ENCODE measurements around the gene NEK4. TPM values are rescaled to one million over a fixed set of nuclear protein-coding genes. Genes with fewer than 3 reads are reported as not detected.

Gene NEK4
- total RNA-seq, 4 donors from 2014 or later, result 16.4 to 25.6 (median 22.4) TPM

DNA sequence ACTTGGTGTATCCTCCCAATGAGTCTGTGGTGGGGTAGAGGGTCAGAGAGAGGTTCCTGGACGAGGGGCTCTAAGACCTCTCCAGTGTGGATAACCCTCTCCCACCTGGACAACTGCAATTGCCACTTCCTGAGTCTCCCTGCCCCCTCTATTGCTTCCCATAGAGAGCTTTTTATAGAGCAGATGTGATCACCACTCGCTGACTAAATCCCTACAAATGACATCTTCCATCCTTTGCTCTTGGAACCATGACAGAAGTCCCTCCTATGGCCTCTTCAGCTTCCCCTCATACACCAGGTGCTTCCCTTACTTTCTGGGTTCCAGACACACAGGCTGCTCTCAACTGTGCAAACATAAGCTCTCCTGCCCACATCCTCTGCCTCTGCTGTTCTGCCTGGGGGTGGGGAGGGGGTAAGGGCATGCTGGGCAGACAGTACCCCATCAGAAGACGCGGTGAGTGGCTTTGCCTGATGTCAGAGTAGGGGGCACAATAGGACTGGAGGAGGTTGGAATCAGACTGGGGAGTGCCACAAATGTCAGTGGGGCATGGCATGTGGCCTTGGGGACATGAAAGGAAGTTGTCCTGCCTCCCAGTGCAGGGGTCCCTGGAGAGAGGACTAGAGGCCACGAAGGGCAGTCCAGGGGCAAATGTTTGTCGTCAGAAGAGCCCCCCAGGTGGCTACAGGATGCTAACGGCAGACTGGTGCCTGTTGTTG is 39.1 kb upstream of the NEK4 start:
- Histone ChIP-seq H3K27ac (no peak overlapping the region), H3K27me3 (no peaks in the 10 kb centered on the region), H3K4me1 (peaks cover 0 to 3% of the 10 kb centered on the region in 2 donors), H3K36me3 (peaks cover 0 to 18% of the 10 kb centered on the region in 2 donors), H3K9me3 (no peaks in the 10 kb centered on the region), H3K4me3 (no peak overlapping the region)
- DNase-seq (no peak), ATAC-seq (no peak)
- in situ Hi-C loops (cut with MboI; ENCODE audit: low sequenced_read_pairs in 4 of 4), result no loop called here
- intact Hi-C loops (cut with DNase I; ENCODE audit: low total_unique reads), result no loop called here
- no peak for TF ChIP-seq POLR2A (IDR thresholded peaks at IDR 0.05)
- TF ChIP-seq, protein P1, sequence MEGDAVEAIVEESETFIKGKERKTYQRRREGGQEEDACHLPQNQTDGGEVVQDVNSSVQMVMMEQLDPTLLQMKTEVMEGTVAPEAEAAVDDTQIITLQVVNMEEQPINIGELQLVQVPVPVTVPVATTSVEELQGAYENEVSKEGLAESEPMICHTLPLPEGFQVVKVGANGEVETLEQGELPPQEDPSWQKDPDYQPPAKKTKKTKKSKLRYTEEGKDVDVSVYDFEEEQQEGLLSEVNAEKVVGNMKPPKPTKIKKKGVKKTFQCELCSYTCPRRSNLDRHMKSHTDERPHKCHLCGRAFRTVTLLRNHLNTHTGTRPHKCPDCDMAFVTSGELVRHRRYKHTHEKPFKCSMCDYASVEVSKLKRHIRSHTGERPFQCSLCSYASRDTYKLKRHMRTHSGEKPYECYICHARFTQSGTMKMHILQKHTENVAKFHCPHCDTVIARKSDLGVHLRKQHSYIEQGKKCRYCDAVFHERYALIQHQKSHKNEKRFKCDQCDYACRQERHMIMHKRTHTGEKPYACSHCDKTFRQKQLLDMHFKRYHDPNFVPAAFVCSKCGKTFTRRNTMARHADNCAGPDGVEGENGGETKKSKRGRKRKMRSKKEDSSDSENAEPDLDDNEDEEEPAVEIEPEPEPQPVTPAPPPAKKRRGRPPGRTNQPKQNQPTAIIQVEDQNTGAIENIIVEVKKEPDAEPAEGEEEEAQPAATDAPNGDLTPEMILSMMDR (IDR thresholded peaks at IDR 0.05 in 4 of 5, conservative IDR thresholded peaks at IDR 0.05 in 1 of 5), result no peak

GRCh38 chr3:52809149-52809548 is 38.4 kb upstream of the NEK4 start:
- in situ Hi-C loops (cut with MboI; ENCODE audit: low sequenced_read_pairs in 4 of 4), result no loop called here
- H3K36me3 ChIP-seq, result peaks cover 0 to 11% of the 10 kb centered on the region in 2 donors
- H3K27ac ChIP-seq, result no peak overlapping the region
- peaks cover 0 to 3% of the 10 kb centered on the region in 2 donors for H3K4me1 ChIP-seq
- H3K27me3 ChIP-seq, result no peaks in the 10 kb centered on the region
- intact Hi-C loops (cut with DNase I; ENCODE audit: low total_unique reads), result no loop called here
- H3K9me3 ChIP-seq, result no peaks in the 10 kb centered on the region
- H3K4me3 ChIP-seq, result no peak overlapping the region
- TF ChIP-seq, protein P1 (IDR thresholded peaks at IDR 0.05 in 4 of 5, conservative IDR thresholded peaks at IDR 0.05 in 1 of 5), result no peak
- no peak for TF ChIP-seq POLR2A (IDR thresholded peaks at IDR 0.05)
- ATAC-seq (no peak), DNase-seq (no peak)

DNA sequence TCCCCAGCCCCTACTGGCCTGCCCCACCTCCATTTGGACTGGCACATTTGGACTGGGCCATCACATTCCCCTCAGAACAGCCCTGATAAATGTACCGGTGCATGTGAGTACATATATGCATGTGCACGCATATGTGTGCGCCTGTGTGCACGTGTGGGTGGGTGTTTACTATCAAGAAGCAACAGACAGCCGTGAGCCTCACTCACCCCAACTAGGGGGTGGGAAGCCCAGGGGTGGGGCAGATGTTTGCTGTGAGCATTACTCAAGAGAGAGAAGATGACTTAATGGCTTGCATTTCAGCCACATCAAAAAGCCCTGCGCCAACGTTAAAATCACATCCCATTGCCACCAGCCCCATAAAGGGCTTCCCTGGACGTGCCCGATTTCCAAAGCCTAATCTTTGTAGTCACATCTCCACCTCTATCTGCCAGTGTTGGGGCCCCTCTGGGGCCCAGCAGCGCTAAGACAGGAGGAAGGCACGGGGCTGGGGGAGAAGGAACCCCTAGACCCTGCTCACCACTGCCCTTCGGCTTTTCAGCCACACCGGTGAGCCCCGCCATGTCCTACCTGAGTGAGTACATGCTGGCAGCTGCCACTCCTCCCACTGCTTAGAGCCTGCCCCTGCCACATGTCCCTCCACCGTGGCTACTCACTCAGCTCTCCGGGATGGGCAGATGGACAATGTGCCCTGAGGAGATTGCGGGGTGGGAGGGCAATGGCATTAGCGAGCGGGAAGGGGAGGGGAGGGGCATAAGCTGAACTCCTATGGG is 34.7 kb upstream of the NEK4 start:
- H3K36me3 ChIP-seq, result no peaks in the 10 kb centered on the region
- TF ChIP-seq POLR2A (IDR thresholded peaks at IDR 0.05), result no peak
- TF ChIP-seq, protein P1 (IDR thresholded peaks at IDR 0.05 in 4 of 5, conservative IDR thresholded peaks at IDR 0.05 in 1 of 5), result no peak
- no peaks in the 10 kb centered on the region for H3K4me1 ChIP-seq
- no peaks in the 10 kb centered on the region for H3K9me3 ChIP-seq
- ATAC-seq (no peak), DNase-seq (no peak)
- in situ Hi-C loops (cut with MboI; ENCODE audit: low sequenced_read_pairs in 4 of 4) (no loop called here), intact Hi-C loops (cut with DNase I; ENCODE audit: low total_unique reads) (no loop called here)
- no peak overlapping the region for H3K4me3 ChIP-seq
- H3K27me3 ChIP-seq, result no peaks in the 10 kb centered on the region
- no peak overlapping the region for H3K27ac ChIP-seq

DNA sequence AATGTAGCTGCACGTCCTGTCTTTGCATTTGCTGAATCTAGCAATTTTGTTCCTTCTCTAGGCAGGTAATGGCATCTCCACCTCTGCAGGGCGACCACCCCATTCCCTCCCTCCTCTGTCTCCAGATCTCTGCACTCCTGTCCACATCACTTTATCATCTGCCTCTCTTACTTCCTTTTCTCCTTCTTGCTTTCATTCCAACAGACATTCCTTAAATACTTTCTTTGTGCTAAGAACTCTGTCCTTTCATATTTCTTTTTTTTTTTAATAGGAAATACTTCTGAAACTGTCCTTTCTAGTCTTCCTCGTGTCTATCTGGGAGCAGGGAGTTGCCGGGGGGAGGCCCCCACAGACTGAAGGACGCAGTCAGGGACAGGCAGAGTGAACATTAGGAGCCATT is 31.1 kb upstream of the NEK4 start:
- Histone ChIP-seq H3K4me1 (peaks cover 0 to 6% of the 10 kb centered on the region in 2 donors), H3K27ac (no peak overlapping the region), H3K36me3 (no peaks in the 10 kb centered on the region), H3K27me3 (no peaks in the 10 kb centered on the region), H3K4me3 (no peak overlapping the region), H3K9me3 (no peaks in the 10 kb centered on the region)
- in situ Hi-C loops (cut with MboI; ENCODE audit: low sequenced_read_pairs in 4 of 4) (no loop called here), intact Hi-C loops (cut with DNase I; ENCODE audit: low total_unique reads) (no loop called here)
- TF ChIP-seq, protein P1 (IDR thresholded peaks at IDR 0.05 in 4 of 5, conservative IDR thresholded peaks at IDR 0.05 in 1 of 5), result no peak
- TF ChIP-seq POLR2A (IDR thresholded peaks at IDR 0.05), result no peak
- ATAC-seq (no peak), DNase-seq (no peak)
